Neural cell (in vitro differentiated cells): Measurements from ENCODE around the gene PIK3IP1. TPM values are rescaled to one million over a fixed set of nuclear protein-coding genes. Genes with fewer than 3 reads are reported as not detected.

Experiments
- H2AFZ ChIP-seq: fragments of 200-600, 300-800 bp; sonication (generic), shearing (Covaris generic); 2 replicates; pipeline ENCODE4 v1.6.0; 2014; ENCODE audit warnings: low read depth, mild to moderate bottlenecking, antibody characterized with exemption, low read length, moderate library complexity
- H3F3A ChIP-seq: fragments of 200-600 bp; shearing (Covaris generic); 2 replicates; pipeline ENCODE4 v1.6.1; 2016; ENCODE audit warnings: mild to moderate bottlenecking, moderate library complexity, mixed read lengths, antibody characterized with exemption, low read length; ENCODE audit not compliant: insufficient read depth, poor library complexity, severe bottlenecking
- H3K27ac ChIP-seq: fragments of 200-600, 300-800 bp; sonication (generic), shearing (Covaris generic); 2 replicates; pipeline ENCODE4 v1.5.1; 2014; ENCODE audit warnings: mild to moderate bottlenecking, low read length, moderate library complexity
- H3K27me3 ChIP-seq: fragments of 300-800, 200-600 bp; sonication (generic), shearing (Covaris generic); 2 replicates; pipeline ENCODE4 v1.6.0; 2014; ENCODE audit warnings: mild to moderate bottlenecking, low read depth, low read length, moderate library complexity; ENCODE audit not compliant: insufficient read depth
- H3K36me3 ChIP-seq: fragments of 300-800, 200-600 bp; sonication (generic), shearing (Covaris generic); 2 replicates; pipeline ENCODE4 v1.5.1; 2014; ENCODE audit warnings: mild to moderate bottlenecking, antibody characterized with exemption, low read length, moderate library complexity; ENCODE audit not compliant: insufficient read depth
- H3K4me2 ChIP-seq: fragments of 300-800, 200-600 bp; sonication (generic), shearing (Covaris generic); 2 replicates; pipeline ENCODE4 v1.6.0; 2014; ENCODE audit warnings: mild to moderate bottlenecking, low read length
- H3K4me3 ChIP-seq: fragments of 300-800, 200-600 bp; sonication (generic), shearing (Covaris generic); 2 replicates; pipeline ENCODE4 v1.5.1; 2014; ENCODE audit warnings: mild to moderate bottlenecking, low read length, moderate library complexity
- H3K79me2 ChIP-seq: fragments of 200-600 bp; shearing (Covaris generic); replicated peaks from 2 replicates; pipeline ENCODE4 v1.6.0; 2014; ENCODE audit warnings: mild to moderate bottlenecking, low read length, moderate library complexity; ENCODE audit not compliant: insufficient read depth
- H3K9ac ChIP-seq: fragments of 300-800, 200-600 bp; sonication (generic), shearing (Covaris generic); 2 replicates; pipeline ENCODE4 v1.6.1; 2016; ENCODE audit warnings: mild to moderate bottlenecking, low read length, mixed read lengths
- H3K9me2 ChIP-seq: fragments of 200-600 bp; shearing (Covaris generic); 2 replicates; pipeline ENCODE4 v1.6.1; 2016; ENCODE audit warnings: mild to moderate bottlenecking, low read length, mixed read lengths; ENCODE audit not compliant: insufficient read depth
- H3K9me3 ChIP-seq: fragments of 200-600, 300-800 bp; sonication (generic), shearing (Covaris generic); 2 replicates; pipeline ENCODE4 v1.6.1; 2016; ENCODE audit warnings: mild to moderate bottlenecking, mixed run types, low read length, moderate library complexity, mixed read lengths
- H4K20me1 ChIP-seq: fragments of 200-600 bp; shearing (Covaris generic); 2 replicates; pipeline ENCODE4 v1.6.1; 2016; ENCODE audit warnings: mild to moderate bottlenecking, mixed run types; ENCODE audit not compliant: insufficient read depth
- EP300 ChIP-seq: fragments of 450-650 bp; conservative IDR thresholded peaks from 2 replicates; pipeline ENCODE4 v1.6.1; 2014; ENCODE audit warnings: antibody characterized with exemption, mild to moderate bottlenecking, moderate library complexity; ENCODE audit not compliant: poor library complexity, severe bottlenecking
- EZH2 ChIP-seq: fragments of 200-600, 300-800 bp; shearing (Covaris generic), sonication (generic); IDR thresholded peaks from 2 replicates; pipeline ENCODE4 v1.6.1; 2014; ENCODE audit warnings: antibody characterized with exemption, low read length, borderline replicate concordance, mild to moderate bottlenecking; ENCODE audit not compliant: insufficient read depth, poor library complexity, severe bottlenecking
- MXI1 ChIP-seq: fragments of 450-650 bp; conservative IDR thresholded peaks from 2 replicates; pipeline ENCODE4 v1.6.1; 2014; ENCODE audit warnings: antibody characterized with exemption, mild to moderate bottlenecking; ENCODE audit not compliant: poor library complexity, severe bottlenecking
- POLR2AphosphoS5 ChIP-seq: IDR thresholded peaks from 2 replicates; pipeline ENCODE4 v1.6.1; 2012
- RAD21 ChIP-seq: fragments of 450-650 bp; conservative IDR thresholded peaks from 2 replicates; pipeline ENCODE4 v1.6.1; 2014; ENCODE audit warnings: antibody characterized with exemption, mild to moderate bottlenecking, moderate library complexity
- REST ChIP-seq: IDR thresholded peaks from 2 replicates; pipeline ENCODE4 v1.6.1; 2012; ENCODE audit warnings: borderline replicate concordance
- SMC3 ChIP-seq: fragments of 450-650 bp; conservative IDR thresholded peaks from 2 replicates; pipeline ENCODE4 v1.6.1; 2014; ENCODE audit warnings: antibody characterized with exemption, mild to moderate bottlenecking, moderate library complexity; ENCODE audit not compliant: poor library complexity
- TAF1 ChIP-seq: IDR thresholded peaks from 2 replicates; pipeline ENCODE4 v1.6.1; 2012; ENCODE audit warnings: low read depth
- polyA plus RNA-seq: library from polyadenylated mRNA; depleted of rRNA; stranded (reverse); fragments of >200 nt; gene quantifications from 2 replicates; pipeline ENCODE4 v1.2.3, GENCODE V29; 2014
- TF ChIP-seq, protein P1 (sequence below): fragments of 450-650 bp; IDR thresholded peaks from 2 replicates; pipeline ENCODE4 v1.5.1; 2014; ENCODE audit warnings: antibody characterized with exemption, mild to moderate bottlenecking, moderate library complexity; ENCODE audit not compliant: poor library complexity, severe bottlenecking

The PIK3IP1 gene
- polyA plus RNA-seq, 1 donor from 2014 or later, result 32.0 TPM

GRCh38 chr22:31275018-31275417 lies 17.3 kb downstream of the PIK3IP1 start:
- H3K27ac ChIP-seq, result no peak overlapping the region
- H3K4me3 ChIP-seq, result no peak overlapping the region
- no peaks in the 10 kb centered on the region for H3K9me2 ChIP-seq
- H3K36me3 ChIP-seq, result no peaks in the 10 kb centered on the region
- no peaks in the 10 kb centered on the region for H3K79me2 ChIP-seq
- no peak overlapping the region for H3K9ac ChIP-seq
- no peaks in the 10 kb centered on the region for H3K9me3 ChIP-seq
- no peaks in the 10 kb centered on the region for H3F3A ChIP-seq
- H2AFZ ChIP-seq, result no peak overlapping the region
- no peaks in the 10 kb centered on the region for H4K20me1 ChIP-seq
- no peaks in the 10 kb centered on the region for H3K27me3 ChIP-seq
- TF ChIP-seq MXI1 (no peak), EZH2 (no peak), POLR2AphosphoS5 (no peak), EP300 (no peak)
- H3K4me2 ChIP-seq, result no peak overlapping the region

DNA sequence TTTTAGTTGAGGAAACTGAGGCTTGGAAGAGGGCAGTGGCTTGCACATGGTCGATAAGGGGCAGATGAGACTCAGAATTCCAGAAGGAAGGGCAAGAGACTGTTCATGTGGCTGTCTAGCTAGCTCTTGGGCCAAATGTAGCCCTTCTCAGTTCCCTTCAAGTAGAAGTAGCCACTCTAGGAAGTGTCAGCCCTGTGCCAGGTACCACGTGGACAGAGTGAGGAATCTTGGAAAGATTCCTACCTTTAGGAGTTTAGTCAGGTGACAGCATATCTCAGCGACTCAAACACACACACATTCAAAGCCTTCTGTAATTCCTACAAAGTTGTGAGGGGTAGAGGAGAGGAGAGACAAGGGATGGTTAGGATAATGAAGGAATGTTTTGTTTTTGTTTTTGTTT lies 18.3 kb downstream of the PIK3IP1 start:
- no peak overlapping the region for H3K9ac ChIP-seq
- H3K36me3 ChIP-seq, result no peaks in the 10 kb centered on the region
- H3K9me3 ChIP-seq, result no peaks in the 10 kb centered on the region
- no peak overlapping the region for H3K27ac ChIP-seq
- H3F3A ChIP-seq, result no peaks in the 10 kb centered on the region
- H3K4me3 ChIP-seq, result no peak overlapping the region
- no peaks in the 10 kb centered on the region for H3K27me3 ChIP-seq
- H3K4me2 ChIP-seq, result no peak overlapping the region
- TF ChIP-seq REST (no peak), RAD21 (no peak), SMC3 (no peak), MXI1 (no peak), EP300 (no peak), TAF1 (no peak), EZH2 (no peak), POLR2AphosphoS5 (no peak)
- TF ChIP-seq, protein P1, sequence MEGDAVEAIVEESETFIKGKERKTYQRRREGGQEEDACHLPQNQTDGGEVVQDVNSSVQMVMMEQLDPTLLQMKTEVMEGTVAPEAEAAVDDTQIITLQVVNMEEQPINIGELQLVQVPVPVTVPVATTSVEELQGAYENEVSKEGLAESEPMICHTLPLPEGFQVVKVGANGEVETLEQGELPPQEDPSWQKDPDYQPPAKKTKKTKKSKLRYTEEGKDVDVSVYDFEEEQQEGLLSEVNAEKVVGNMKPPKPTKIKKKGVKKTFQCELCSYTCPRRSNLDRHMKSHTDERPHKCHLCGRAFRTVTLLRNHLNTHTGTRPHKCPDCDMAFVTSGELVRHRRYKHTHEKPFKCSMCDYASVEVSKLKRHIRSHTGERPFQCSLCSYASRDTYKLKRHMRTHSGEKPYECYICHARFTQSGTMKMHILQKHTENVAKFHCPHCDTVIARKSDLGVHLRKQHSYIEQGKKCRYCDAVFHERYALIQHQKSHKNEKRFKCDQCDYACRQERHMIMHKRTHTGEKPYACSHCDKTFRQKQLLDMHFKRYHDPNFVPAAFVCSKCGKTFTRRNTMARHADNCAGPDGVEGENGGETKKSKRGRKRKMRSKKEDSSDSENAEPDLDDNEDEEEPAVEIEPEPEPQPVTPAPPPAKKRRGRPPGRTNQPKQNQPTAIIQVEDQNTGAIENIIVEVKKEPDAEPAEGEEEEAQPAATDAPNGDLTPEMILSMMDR, result no peak
- no peaks in the 10 kb centered on the region for H4K20me1 ChIP-seq
- H3K79me2 ChIP-seq, result no peaks in the 10 kb centered on the region
- no peaks in the 10 kb centered on the region for H3K9me2 ChIP-seq
- no peak overlapping the region for H2AFZ ChIP-seq
